SW480 (cell line): Measurements from ENCODE around the gene MGAT5.

Source experiments
- DNase-seq: peaks from one replicate; pipeline ENCODE4 v3.0.0-alpha.2; 2016; ENCODE audit warnings: low spot score

The MGAT5 gene

GRCh38 chr2:134416637-134417036 lies 162.8 kb downstream of the MGAT5 start:
- DNase-seq = no peak

GRCh38 chr2:134417968-134418582 lies 164.2 kb downstream of the MGAT5 start:
- DNase-seq = no peak

GRCh38 chr2:134420259-134420658 lies 166.4 kb downstream of the MGAT5 start:
- no peak for DNase-seq

- DNase-seq = no peak
These were observed 167.0 kb downstream of the MGAT5 start for GRCh38 chr2:134420920-134421319.

- no peak for DNase-seq
These were observed 167.9 kb downstream of the MGAT5 start for GRCh38 chr2:134421556-134422328.

GRCh38 chr2:134425724-134426496 lies 172.0 kb downstream of the MGAT5 start:
- DNase-seq = no peak

- no peak for DNase-seq
These were observed 172.8 kb downstream of the MGAT5 start for GRCh38 chr2:134426721-134427120.

GRCh38 chr2:134429886-134430285 lies 176.0 kb downstream of the MGAT5 start:
- DNase-seq = no peak

GRCh38 chr2:134431838-134432434 lies 178.1 kb downstream of the MGAT5 start:
- DNase-seq = no peak

GRCh38 chr2:134432435-134432883 lies 178.6 kb downstream of the MGAT5 start:
- DNase-seq = no peak

- no peak for DNase-seq
These were observed 179.6 kb downstream of the MGAT5 start for GRCh38 chr2:134433469-134433868.

GRCh38 chr2:134433979-134434378 lies 180.1 kb downstream of the MGAT5 start:
- no peak for DNase-seq

GRCh38 chr2:134435505-134435904 lies 181.6 kb downstream of the MGAT5 start:
- DNase-seq = no peak

- DNase-seq = no peak
These were observed 182.1 kb downstream of the MGAT5 start for GRCh38 chr2:134435936-134436335.

GRCh38 chr2:134436706-134437105 lies 182.8 kb downstream of the MGAT5 start:
- DNase-seq = no peak

- no peak for DNase-seq
These were observed 184.5 kb downstream of the MGAT5 start for GRCh38 chr2:134438371-134438770.

- DNase-seq = no peak
These were observed 186.6 kb downstream of the MGAT5 start for GRCh38 chr2:134440336-134440909.

GRCh38 chr2:134441153-134441863 lies 187.4 kb downstream of the MGAT5 start:
- DNase-seq = no peak

- DNase-seq = no peak
These were observed 190.1 kb downstream of the MGAT5 start for GRCh38 chr2:134443814-134444480.

GRCh38 chr2:134445116-134445515 lies 191.2 kb downstream of the MGAT5 start:
- no peak for DNase-seq

- no peak for DNase-seq
These were observed 192.1 kb downstream of the MGAT5 start for GRCh38 chr2:134445985-134446382.
